MM.1S (cell line): ENCODE data around the gene DOK6.

ENCODE experiments used
- DNase-seq: peaks from one replicate; pipeline ENCODE4 v3.0.0-alpha.2; 2015
- H2AFZ ChIP-seq: fragments of 300-600 bp; sonication (generic); 2 replicates; pipeline ENCODE4 v1.6.0; 2016; ENCODE audit warnings: antibody characterized with exemption, low read length
- H3F3A ChIP-seq: fragments of 300-600 bp; sonication (generic); 2 replicates; pipeline ENCODE4 v1.6.1; 2016; ENCODE audit warnings: mild to moderate bottlenecking, antibody characterized with exemption, low read length, moderate library complexity, mixed read lengths; ENCODE audit not compliant: insufficient read depth
- H3K27ac ChIP-seq: fragments of 300-600 bp; sonication (generic); 2 replicates; pipeline ENCODE4 v1.5.1; 2016; ENCODE audit warnings: mild to moderate bottlenecking, low read length
- H3K27me3 ChIP-seq: fragments of 300-600 bp; sonication (generic); replicated peaks from 2 replicates; pipeline ENCODE4 v1.6.0; 2016; ENCODE audit warnings: low read length; ENCODE audit not compliant: insufficient read depth
- H3K36me3 ChIP-seq: fragments of 300-600 bp; sonication (generic); replicated peaks from 2 replicates; pipeline ENCODE4 v1.6.1; 2016; ENCODE audit warnings: mild to moderate bottlenecking, low read length, mixed read lengths; ENCODE audit not compliant: insufficient read depth
- H3K4me1 ChIP-seq: fragments of 300-600 bp; sonication (generic); 2 replicates; pipeline ENCODE4 v1.6.1; 2016; ENCODE audit warnings: low read length, mixed read lengths
- H3K4me2 ChIP-seq: fragments of 300-600 bp; sonication (generic); 2 replicates; pipeline ENCODE4 v1.6.0; 2016; ENCODE audit warnings: low read depth, low read length
- H3K4me3 ChIP-seq: fragments of 300-600 bp; sonication (generic); 2 replicates; pipeline ENCODE4 v1.5.1; 2016; ENCODE audit warnings: low read length, mixed read lengths
- H3K79me2 ChIP-seq: fragments of 300-600 bp; sonication (generic); 2 replicates; pipeline ENCODE4 v1.6.1; 2016; ENCODE audit warnings: mixed run types, low read length, mixed read lengths
- H3K9ac ChIP-seq: fragments of 300-600 bp; sonication (generic); 2 replicates; pipeline ENCODE4 v1.6.1; 2016; ENCODE audit warnings: low read length, mixed read lengths
- H3K9me2 ChIP-seq: fragments of 300-600 bp; sonication (generic); replicated peaks from 2 replicates; pipeline ENCODE4 v1.6.1; 2016; ENCODE audit warnings: mild to moderate bottlenecking, low read length, mixed read lengths; ENCODE audit not compliant: insufficient read depth
- H3K9me3 ChIP-seq: fragments of 300-600 bp; sonication (generic); replicated peaks from 2 replicates; pipeline ENCODE4 v1.6.1; 2016; ENCODE audit warnings: mild to moderate bottlenecking, low read length, mixed read lengths; ENCODE audit not compliant: insufficient read depth
- H4K20me1 ChIP-seq: fragments of 300-600 bp; sonication (generic); 2 replicates; pipeline ENCODE4 v1.6.1; 2016; ENCODE audit warnings: mild to moderate bottlenecking, low read length, moderate library complexity, mixed read lengths; ENCODE audit not compliant: insufficient read depth
- EZH2 ChIP-seq: fragments of 300-600 bp; sonication (generic); optimal IDR thresholded peaks from 2 replicates; pipeline ENCODE3; 2017; ENCODE audit warnings: low read depth, mild to moderate bottlenecking, antibody characterized with exemption, low read length, mixed read lengths
- EZH2phosphoT487 ChIP-seq: fragments of 300-600 bp; sonication (generic); IDR thresholded peaks from 2 replicates; pipeline ENCODE4 v1.6.1; 2018; ENCODE audit warnings: antibody characterized with exemption, low read length
- TF ChIP-seq, protein P1 (sequence below): fragments of 300-600 bp; sonication (generic); IDR thresholded peaks from 2 replicates; pipeline ENCODE4 v1.5.1; 2016; ENCODE audit warnings: antibody characterized with exemption, low read length, mixed read lengths

DOK6 gene

DNA sequence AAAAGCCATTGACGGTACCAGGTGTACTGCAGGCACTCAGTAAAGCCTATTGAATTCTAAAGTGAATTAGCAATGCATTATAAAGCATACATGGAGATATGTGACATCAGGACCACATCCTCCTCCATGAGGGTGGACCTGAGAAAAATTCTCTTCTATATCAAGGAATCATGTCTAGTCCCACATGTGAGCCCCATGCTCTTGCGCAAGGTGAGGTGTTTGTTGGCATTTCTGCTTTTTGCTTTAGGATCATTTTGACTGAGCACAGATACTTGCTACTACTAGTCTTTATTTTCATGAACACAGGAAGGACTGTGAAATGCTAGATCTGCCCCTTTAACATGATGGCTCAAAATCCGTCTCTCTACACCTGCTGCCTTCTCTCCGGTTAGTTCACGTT lies 363.1 kb downstream of the DOK6 start:
- Histone ChIP-seq H3K27ac (no peak overlapping the region), H2AFZ (no peak overlapping the region), H3K27me3 (no peaks in the 10 kb centered on the region), H3K79me2 (no peaks in the 10 kb centered on the region), H3K9me3 (no peaks in the 10 kb centered on the region), H3K4me1 (no peaks in the 10 kb centered on the region), H4K20me1 (no peaks in the 10 kb centered on the region), H3K9me2 (no peaks in the 10 kb centered on the region), H3K9ac (no peak overlapping the region), H3K36me3 (no peaks in the 10 kb centered on the region), H3F3A (no peaks in the 10 kb centered on the region), H3K4me3 (no peak overlapping the region), H3K4me2 (no peak overlapping the region)
- TF ChIP-seq, protein P1, sequence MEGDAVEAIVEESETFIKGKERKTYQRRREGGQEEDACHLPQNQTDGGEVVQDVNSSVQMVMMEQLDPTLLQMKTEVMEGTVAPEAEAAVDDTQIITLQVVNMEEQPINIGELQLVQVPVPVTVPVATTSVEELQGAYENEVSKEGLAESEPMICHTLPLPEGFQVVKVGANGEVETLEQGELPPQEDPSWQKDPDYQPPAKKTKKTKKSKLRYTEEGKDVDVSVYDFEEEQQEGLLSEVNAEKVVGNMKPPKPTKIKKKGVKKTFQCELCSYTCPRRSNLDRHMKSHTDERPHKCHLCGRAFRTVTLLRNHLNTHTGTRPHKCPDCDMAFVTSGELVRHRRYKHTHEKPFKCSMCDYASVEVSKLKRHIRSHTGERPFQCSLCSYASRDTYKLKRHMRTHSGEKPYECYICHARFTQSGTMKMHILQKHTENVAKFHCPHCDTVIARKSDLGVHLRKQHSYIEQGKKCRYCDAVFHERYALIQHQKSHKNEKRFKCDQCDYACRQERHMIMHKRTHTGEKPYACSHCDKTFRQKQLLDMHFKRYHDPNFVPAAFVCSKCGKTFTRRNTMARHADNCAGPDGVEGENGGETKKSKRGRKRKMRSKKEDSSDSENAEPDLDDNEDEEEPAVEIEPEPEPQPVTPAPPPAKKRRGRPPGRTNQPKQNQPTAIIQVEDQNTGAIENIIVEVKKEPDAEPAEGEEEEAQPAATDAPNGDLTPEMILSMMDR: no peak
- TF ChIP-seq EZH2phosphoT487 (no peak), EZH2 (no peak)
- DNase-seq: no peak

DNA sequence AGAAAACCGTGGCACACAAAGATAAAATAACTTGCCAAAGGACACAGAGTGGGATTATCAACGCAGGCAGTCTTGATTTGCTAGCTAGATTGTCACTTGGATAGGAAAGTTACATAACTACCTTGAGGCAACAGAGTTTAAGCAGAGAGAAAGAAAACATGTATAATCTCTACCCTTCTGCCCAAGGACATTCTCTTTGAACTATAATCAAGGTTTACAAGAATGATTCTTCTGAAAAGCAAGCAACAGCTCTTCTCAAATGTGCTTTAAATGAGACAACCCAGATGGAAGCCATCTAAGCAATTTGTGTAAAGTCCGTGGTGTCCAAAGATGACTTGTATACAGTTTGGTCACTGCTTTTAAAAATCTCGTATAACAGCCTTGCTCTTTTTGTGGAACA lies 369.6 kb downstream of the DOK6 start:
- DNase-seq: no peak
- no peaks in the 10 kb centered on the region for H4K20me1 ChIP-seq
- no peaks in the 10 kb centered on the region for H3K36me3 ChIP-seq
- H3K27ac ChIP-seq: no peak overlapping the region
- H3K27me3 ChIP-seq: no peaks in the 10 kb centered on the region
- H3K4me3 ChIP-seq: no peak overlapping the region
- TF ChIP-seq, protein P1: no peak
- no peak for TF ChIP-seq EZH2phosphoT487
- TF ChIP-seq EZH2: no peak
- H3K9me2 ChIP-seq: no peaks in the 10 kb centered on the region
- H3K79me2 ChIP-seq: no peaks in the 10 kb centered on the region
- H3K9ac ChIP-seq: no peak overlapping the region
- no peaks in the 10 kb centered on the region for H3K9me3 ChIP-seq
- no peak overlapping the region for H3K4me2 ChIP-seq
- H3F3A ChIP-seq: no peaks in the 10 kb centered on the region
- H3K4me1 ChIP-seq: no peaks in the 10 kb centered on the region
- H2AFZ ChIP-seq: no peak overlapping the region

DNA sequence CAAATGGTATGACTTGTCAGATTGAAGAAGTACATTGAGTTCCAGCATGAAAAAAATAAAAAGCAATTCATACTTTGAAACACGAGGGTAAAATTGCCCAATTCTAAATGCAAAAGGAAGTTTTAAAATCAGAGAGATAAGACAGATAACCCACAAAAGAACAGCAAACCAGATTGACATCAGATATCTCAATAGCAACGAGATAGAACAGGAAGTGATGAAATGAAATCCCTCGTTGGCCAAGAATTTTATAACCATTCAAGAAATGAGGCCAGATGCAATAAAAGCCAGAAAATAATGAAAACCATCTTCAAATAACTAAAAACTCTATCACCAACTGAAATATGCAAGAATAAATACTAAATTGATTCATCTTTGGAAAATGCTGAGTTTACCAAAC lies 374.1 kb downstream of the DOK6 start:
- no peak for DNase-seq
- H3K4me2 ChIP-seq: no peak overlapping the region
- H2AFZ ChIP-seq: no peak overlapping the region
- no peaks in the 10 kb centered on the region for H3K9me2 ChIP-seq
- no peaks in the 10 kb centered on the region for H3K79me2 ChIP-seq
- H3K9ac ChIP-seq: no peak overlapping the region
- no peaks in the 10 kb centered on the region for H3K4me1 ChIP-seq
- no peaks in the 10 kb centered on the region for H3K27me3 ChIP-seq
- H3K9me3 ChIP-seq: no peaks in the 10 kb centered on the region
- no peaks in the 10 kb centered on the region for H4K20me1 ChIP-seq
- H3F3A ChIP-seq: no peaks in the 10 kb centered on the region
- H3K4me3 ChIP-seq: no peak overlapping the region
- H3K36me3 ChIP-seq: no peaks in the 10 kb centered on the region
- no peak overlapping the region for H3K27ac ChIP-seq
- TF ChIP-seq EZH2 (no peak), EZH2phosphoT487 (no peak)

DNA sequence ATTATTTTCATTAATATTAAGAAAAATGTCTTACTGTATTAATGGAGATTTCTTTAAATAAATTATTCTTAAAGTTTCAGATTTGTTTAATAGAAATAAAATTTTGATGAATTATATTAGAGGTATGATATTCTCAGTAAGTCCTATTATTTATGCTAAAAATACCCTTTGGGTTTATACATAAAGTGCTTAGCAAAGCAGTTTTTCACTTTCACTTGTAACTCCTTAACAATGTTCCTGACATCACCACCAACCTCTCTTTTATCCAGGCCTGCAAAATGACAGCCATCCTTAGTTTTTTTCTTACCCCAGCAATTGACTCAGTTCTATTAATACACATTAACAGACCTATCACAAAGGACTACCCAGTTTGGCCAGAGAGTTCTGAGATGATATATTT lies 376.6 kb downstream of the DOK6 start:
- TF ChIP-seq EZH2 (no peak), EZH2phosphoT487 (no peak)
- TF ChIP-seq, protein P1: no peak
- Histone ChIP-seq H3K9me2 (no peaks in the 10 kb centered on the region), H3K9ac (no peak overlapping the region), H3K27ac (no peak overlapping the region), H4K20me1 (no peaks in the 10 kb centered on the region), H2AFZ (no peak overlapping the region), H3K79me2 (no peaks in the 10 kb centered on the region), H3K4me2 (no peak overlapping the region), H3K36me3 (no peaks in the 10 kb centered on the region), H3K4me1 (no peaks in the 10 kb centered on the region), H3K27me3 (no peaks in the 10 kb centered on the region), H3K4me3 (no peak overlapping the region), H3K9me3 (no peaks in the 10 kb centered on the region), H3F3A (no peaks in the 10 kb centered on the region)
- DNase-seq: no peak
